AG09319 (cell line): ENCODE data around the gene ZFX.

ENCODE experiments used
- DNase-seq: peaks from one replicate; pipeline ENCODE4 v3.0.0-alpha.2; 2010; ENCODE audit warnings: low read depth; ENCODE audit errors: extremely low read depth
- TF ChIP-seq, protein P1 (sequence below): IDR thresholded peaks from 2 replicates; pipeline ENCODE4 v1.5.1; 2011; ENCODE audit warnings: low read depth, mild to moderate bottlenecking, inconsistent platforms, low read length, moderate library complexity

The ZFX gene

DNA sequence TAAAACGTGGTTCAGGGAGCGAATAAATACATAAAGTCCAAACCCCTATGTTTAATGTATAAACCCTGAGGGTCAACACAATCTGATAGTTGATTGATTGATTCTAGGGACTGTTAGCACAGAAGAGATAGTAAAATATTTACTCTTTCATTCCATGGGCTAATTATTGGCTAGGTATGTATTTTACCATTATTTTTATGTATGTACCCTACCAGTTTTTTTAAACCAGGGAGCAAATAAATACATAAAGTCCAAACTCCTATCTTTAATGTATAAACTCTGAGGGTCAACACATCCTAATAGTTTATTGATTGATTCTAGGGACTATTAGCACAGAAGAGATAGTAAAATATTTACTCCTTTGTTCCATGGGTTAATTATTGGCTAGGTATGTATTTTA is 40.0 kb downstream of the ZFX start:
- no peak for DNase-seq
- TF ChIP-seq, protein P1, sequence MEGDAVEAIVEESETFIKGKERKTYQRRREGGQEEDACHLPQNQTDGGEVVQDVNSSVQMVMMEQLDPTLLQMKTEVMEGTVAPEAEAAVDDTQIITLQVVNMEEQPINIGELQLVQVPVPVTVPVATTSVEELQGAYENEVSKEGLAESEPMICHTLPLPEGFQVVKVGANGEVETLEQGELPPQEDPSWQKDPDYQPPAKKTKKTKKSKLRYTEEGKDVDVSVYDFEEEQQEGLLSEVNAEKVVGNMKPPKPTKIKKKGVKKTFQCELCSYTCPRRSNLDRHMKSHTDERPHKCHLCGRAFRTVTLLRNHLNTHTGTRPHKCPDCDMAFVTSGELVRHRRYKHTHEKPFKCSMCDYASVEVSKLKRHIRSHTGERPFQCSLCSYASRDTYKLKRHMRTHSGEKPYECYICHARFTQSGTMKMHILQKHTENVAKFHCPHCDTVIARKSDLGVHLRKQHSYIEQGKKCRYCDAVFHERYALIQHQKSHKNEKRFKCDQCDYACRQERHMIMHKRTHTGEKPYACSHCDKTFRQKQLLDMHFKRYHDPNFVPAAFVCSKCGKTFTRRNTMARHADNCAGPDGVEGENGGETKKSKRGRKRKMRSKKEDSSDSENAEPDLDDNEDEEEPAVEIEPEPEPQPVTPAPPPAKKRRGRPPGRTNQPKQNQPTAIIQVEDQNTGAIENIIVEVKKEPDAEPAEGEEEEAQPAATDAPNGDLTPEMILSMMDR: no peak

GRCh38 chrX:24190500-24191156 is 41.1 kb downstream of the ZFX start:
- TF ChIP-seq, protein P1: no peak
- DNase-seq: peak; percentile 64

GRCh38 chrX:24196509-24196908 is 47.0 kb downstream of the ZFX start:
- TF ChIP-seq, protein P1: no peak
- no peak for DNase-seq

GRCh38 chrX:24198101-24198500 is 48.6 kb downstream of the ZFX start:
- TF ChIP-seq, protein P1: no peak
- no peak for DNase-seq

DNA sequence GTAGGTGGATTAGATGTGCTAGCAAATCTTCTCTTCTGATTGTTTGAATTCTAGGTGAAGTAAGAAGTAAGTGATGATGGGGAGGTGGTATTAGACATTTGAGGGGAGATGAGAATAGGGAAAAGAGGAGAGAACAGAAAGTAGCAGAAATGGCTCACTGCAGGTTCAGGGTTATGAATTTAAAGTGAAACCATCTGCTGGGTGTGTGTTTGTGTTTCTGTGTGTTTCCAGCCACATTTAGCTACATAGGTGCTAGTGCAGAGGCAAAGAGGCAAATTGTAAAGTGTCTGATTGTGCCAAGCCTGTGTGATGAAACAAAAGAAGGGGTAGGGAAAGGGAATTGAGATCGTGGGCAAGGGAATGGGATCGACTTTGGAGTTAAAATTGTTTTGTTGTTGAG is 50.6 kb downstream of the ZFX start:
- TF ChIP-seq, protein P1: no peak
- no peak for DNase-seq

- TF ChIP-seq, protein P1: no peak
- DNase-seq: no peak
Measured at GRCh38 chrX:24201216-24201615, 51.7 kb downstream of the ZFX start.

GRCh38 chrX:24202465-24203031 is 53.0 kb downstream of the ZFX start:
- DNase-seq: no peak
- TF ChIP-seq, protein P1: no peak
